ENCODE measurements around the gene GGCX. TPM values are rescaled to one million over a fixed set of nuclear protein-coding genes. Genes with fewer than 3 reads are reported as not detected.

The GGCX gene
- total and polyA plus RNA-seq, 2 of the 13 experiments (the other 11 are each of a cell fraction or from before 2014, with no cell fraction given) = 72.5 to 103 TPM

GRCh38 chr2:85584857-85585780 lies 23.8 kb upstream of the GGCX start (continued):
- peak; percentile 93 for TF ChIP-seq AHDC1 (CRISPR knock-in tag; IDR thresholded peaks at IDR 0.05; ENCODE audit: borderline replicate concordance)
- 0 out of 2 replicates have a peak, but pooled peaks have one; percentile 14 for TF ChIP-seq ZNF552 (CRISPR knock-in tag; IDR thresholded peaks at IDR 0.05; ENCODE audit: borderline replicate concordance)
- 0 out of 2 replicates have a peak, but pooled peaks have one; percentile 40 for TF ChIP-seq PAX8 (CRISPR knock-in tag; IDR thresholded peaks at IDR 0.05; ENCODE audit: borderline replicate concordance)
- peak; percentile 42; the same call in 1 of the 2 replicates for TF ChIP-seq CEBPB (IDR thresholded peaks at IDR 0.05; ENCODE audit: borderline replicate concordance, low read depth, low read length)
- peak; percentile 94 for TF ChIP-seq TBX2 (CRISPR knock-in tag; IDR thresholded peaks at IDR 0.05; ENCODE audit: borderline replicate concordance)
- no peak for TF ChIP-seq NFATC3 (CRISPR knock-in tag; IDR thresholded peaks at IDR 0.05)
- TF ChIP-seq HNF1A (IDR thresholded peaks at IDR 0.05; ENCODE audit: low read depth) = peak; percentile 27; the same call in 1 of the 2 replicates
- no peak; the same call in 1 of the 2 replicates for TF ChIP-seq HNF1A (CRISPR knock-in tag; IDR thresholded peaks at IDR 0.05; ENCODE audit: borderline replicate concordance)
- TF ChIP-seq POLR2AphosphoS5 (IDR thresholded peaks at IDR 0.05; ENCODE audit: low read depth, low read length) = no peak; the same call in none of the 2 replicates
- peak; percentile 58 for TF ChIP-seq ZNF3 (CRISPR knock-in tag; IDR thresholded peaks at IDR 0.05)
- TF ChIP-seq GMEB1 (CRISPR knock-in tag; IDR thresholded peaks at IDR 0.05; ENCODE audit: borderline replicate concordance) = peak; percentile 20; the same call in 1 of the 2 replicates
- peak; percentile 95; the same call in 1 of the 2 replicates for TF ChIP-seq ZNF775 (CRISPR knock-in tag; IDR thresholded peaks at IDR 0.05; ENCODE audit: borderline replicate concordance)
- TF ChIP-seq ZBTB25 (CRISPR knock-in tag; IDR thresholded peaks at IDR 0.05) = peak; percentile 90
- peak; percentile 74 for TF ChIP-seq FOXK1 (CRISPR knock-in tag; IDR thresholded peaks at IDR 0.05; ENCODE audit: borderline replicate concordance, low read depth)
- TF ChIP-seq HNF4A (CRISPR knock-in tag; IDR thresholded peaks at IDR 0.05) = peak; percentile 83

Data from HepG2 (cell line).